Thoracic aorta (tissue), 2 donors: ENCODE results near the gene AKR1B1. TPM values are rescaled to one million over a fixed set of nuclear protein-coding genes. Genes with fewer than 3 reads are reported as not detected.

ENCODE experiments used
- ATAC-seq: fragments of 150-250 bp; one replicate; pipeline ENCODE4 v1.8.0; 2017; ENCODE audit warnings: low read depth; ENCODE audit not compliant: insufficient number of reproducible peaks, low FRiP score
- DNase-seq: peaks from one replicate; pipeline ENCODE4 v3.0.0-alpha.2; 2020; ENCODE audit warnings: low spot score
- H3K27ac ChIP-seq, 2 donors: fragments of 200-600 bp; sonication (generic); 1 replicate in 1 of 2; 2 replicates in 1 of 2; pipeline ENCODE4 v1.5.1; 2016; ENCODE audit warnings: mild to moderate bottlenecking in 2 of 2, moderate library complexity in 2 of 2
- H3K27me3 ChIP-seq: fragments of 200-600 bp; sonication (generic); replicated peaks from 2 replicates; pipeline ENCODE4 v1.6.0; 2016; ENCODE audit warnings: mild to moderate bottlenecking; ENCODE audit not compliant: insufficient read depth
- H3K36me3 ChIP-seq: fragments of 200-600 bp; sonication (generic); one replicate; pipeline ENCODE4 v1.5.1; 2016
- H3K4me1 ChIP-seq, 2 donors: fragments of 200-600 bp; sonication (generic); 1 replicate in 1 of 2; 2 replicates in 1 of 2; pipeline versions ENCODE4 v1.5.1 to v1.6.0; 2016; ENCODE audit warnings: low read depth in 2 of 2, mild to moderate bottlenecking in 1 of 2; ENCODE audit not compliant: control insufficient read depth in 1 of 2
- H3K4me3 ChIP-seq: fragments of 200-600 bp; sonication (generic); 2 replicates; pipeline ENCODE4 v1.5.1; 2016; ENCODE audit warnings: mild to moderate bottlenecking
- H3K9me3 ChIP-seq: fragments of 200-600 bp; sonication (generic); 2 replicates; pipeline ENCODE4 v1.5.1; 2016
- CTCF ChIP-seq: fragments of 200-600 bp; sonication (generic); IDR thresholded peaks from one replicate; pipeline ENCODE4 v1.5.1; 2019; ENCODE audit warnings: antibody characterized with exemption
- total RNA-seq, 2 donors: library from RNA; depleted of rRNA; stranded (reverse); fragments of >200 nt; gene quantifications; one replicate each; pipeline versions ENCODE4 v1.1.0 to v1.2.3, GENCODE V29; 2016

Gene AKR1B1
- total RNA-seq, 2 donors from 2014 or later: 97.4 to 116 TPM

DNA sequence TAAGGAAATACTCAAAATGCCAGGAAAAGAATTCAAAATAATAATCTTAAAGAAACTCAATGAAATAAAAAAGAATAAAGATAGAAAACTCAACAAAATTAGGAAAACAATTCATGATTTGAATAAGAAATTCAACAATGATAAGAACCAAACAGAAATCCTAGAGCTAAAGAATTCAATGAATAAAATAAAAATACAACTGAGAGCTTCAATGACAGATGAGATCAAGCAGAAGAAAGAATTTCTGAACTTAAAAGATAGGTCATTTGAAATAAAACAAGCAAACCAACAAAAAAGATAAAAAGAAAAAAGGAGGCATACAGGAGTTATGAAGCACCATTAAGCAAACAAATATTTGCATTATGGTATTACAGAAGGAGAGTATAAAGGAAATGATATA, 5.6 kb upstream of the AKR1B1 start:
- Histone ChIP-seq H3K27ac (no peak overlapping the region), H3K9me3 (peaks cover 9% of the 10 kb centered on the region), H3K4me1 (peaks cover 2 to 15% of the 10 kb centered on the region in 2 donors), H3K36me3 (no peaks in the 10 kb centered on the region), H3K4me3 (no peak overlapping the region), H3K27me3 (no peaks in the 10 kb centered on the region)
- ATAC-seq (no peak), DNase-seq (no peak)
- TF ChIP-seq CTCF: no peak

- Histone ChIP-seq H3K4me1 (peaks cover 3 to 17% of the 10 kb centered on the region in 2 donors), H3K4me3 (no peak overlapping the region), H3K9me3 (peaks cover 9% of the 10 kb centered on the region), H3K36me3 (no peaks in the 10 kb centered on the region), H3K27me3 (no peaks in the 10 kb centered on the region), H3K27ac (no peak overlapping the region)
- ATAC-seq (no peak), DNase-seq (no peak)
- TF ChIP-seq CTCF: no peak
Observed at GRCh38 chr7:134463751-134464150, 4.9 kb upstream of the AKR1B1 start.

DNA sequence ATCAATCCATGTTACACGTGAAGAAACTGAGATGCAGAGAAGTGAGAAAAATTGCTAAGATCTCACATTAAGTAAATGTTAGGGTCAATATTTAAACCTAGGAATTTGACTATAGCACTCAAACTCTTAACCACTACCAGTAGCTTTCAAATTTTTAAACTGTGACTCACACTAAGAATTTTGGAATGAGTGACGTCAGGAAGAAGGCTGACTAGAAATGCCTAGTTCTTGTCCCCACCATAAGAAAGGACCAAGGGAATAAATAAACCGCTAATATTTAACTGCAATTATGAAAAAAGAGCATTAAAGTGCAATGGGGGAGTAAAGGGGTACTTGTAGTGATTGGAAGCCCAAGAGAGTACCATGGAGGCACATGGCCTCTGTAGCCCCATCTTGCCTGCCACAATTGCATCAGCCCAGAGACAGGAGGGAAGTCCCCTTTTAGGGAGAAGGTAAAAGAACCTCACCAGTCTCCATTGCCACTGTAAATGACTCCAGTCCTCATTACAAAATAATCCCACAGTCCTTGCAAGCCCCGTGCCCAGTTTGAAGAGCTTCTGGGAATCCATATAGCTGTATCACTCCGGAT, 3.5 kb upstream of the AKR1B1 start:
- ATAC-seq: peak; percentile 51
- no peaks in the 10 kb centered on the region for H3K27me3 ChIP-seq

GRCh38 chr7:134461916-134462315, 3.0 kb upstream of the AKR1B1 start:
- Histone ChIP-seq H3K4me1 (peaks cover 9 to 30% of the 10 kb centered on the region in 2 donors), H3K27me3 (no peaks in the 10 kb centered on the region), H3K4me3 (no peak overlapping the region), H3K36me3 (no peaks in the 10 kb centered on the region), H3K27ac (no peak overlapping the region), H3K9me3 (peaks cover 9% of the 10 kb centered on the region)
- no peak for DNase-seq
- no peak for ATAC-seq
- TF ChIP-seq CTCF: no peak

More for the DNA sequence above, 3.5 kb upstream of the AKR1B1 start:
- Histone ChIP-seq H3K4me3 (no peak overlapping the region), H3K36me3 (no peaks in the 10 kb centered on the region), H3K4me1 (peaks cover 9 to 24% of the 10 kb centered on the region in 2 donors), H3K27ac (no peak overlapping the region), H3K9me3 (peaks cover 9% of the 10 kb centered on the region)
- TF ChIP-seq CTCF: no peak
- DNase-seq: no peak

GRCh38 chr7:134459981-134460380, 1.1 kb upstream of the AKR1B1 start:
- peaks cover 6% of the 10 kb centered on the region for H3K9me3 ChIP-seq
- DNase-seq: no peak
- TF ChIP-seq CTCF: no peak
- H3K4me3 ChIP-seq: no peak overlapping the region
- H3K27me3 ChIP-seq: no peaks in the 10 kb centered on the region
- H3K36me3 ChIP-seq: no peaks in the 10 kb centered on the region
- no peak overlapping the region for H3K27ac ChIP-seq
- peaks cover 9 to 37% of the 10 kb centered on the region in 2 donors for H3K4me1 ChIP-seq
- no peak for ATAC-seq
